GM19240 (cell line): Measurements from ENCODE around the gene PLXDC1.
A peak's percentile ranks its signal among the peaks of the same experiment; 100 is the strongest.

Experiments used
- DNase-seq: peaks from one replicate; pipeline ENCODE4 v3.0.0; 2011; ENCODE audit warnings: low spot score; ENCODE audit not compliant: insufficient read length

The PLXDC1 gene

DNA sequence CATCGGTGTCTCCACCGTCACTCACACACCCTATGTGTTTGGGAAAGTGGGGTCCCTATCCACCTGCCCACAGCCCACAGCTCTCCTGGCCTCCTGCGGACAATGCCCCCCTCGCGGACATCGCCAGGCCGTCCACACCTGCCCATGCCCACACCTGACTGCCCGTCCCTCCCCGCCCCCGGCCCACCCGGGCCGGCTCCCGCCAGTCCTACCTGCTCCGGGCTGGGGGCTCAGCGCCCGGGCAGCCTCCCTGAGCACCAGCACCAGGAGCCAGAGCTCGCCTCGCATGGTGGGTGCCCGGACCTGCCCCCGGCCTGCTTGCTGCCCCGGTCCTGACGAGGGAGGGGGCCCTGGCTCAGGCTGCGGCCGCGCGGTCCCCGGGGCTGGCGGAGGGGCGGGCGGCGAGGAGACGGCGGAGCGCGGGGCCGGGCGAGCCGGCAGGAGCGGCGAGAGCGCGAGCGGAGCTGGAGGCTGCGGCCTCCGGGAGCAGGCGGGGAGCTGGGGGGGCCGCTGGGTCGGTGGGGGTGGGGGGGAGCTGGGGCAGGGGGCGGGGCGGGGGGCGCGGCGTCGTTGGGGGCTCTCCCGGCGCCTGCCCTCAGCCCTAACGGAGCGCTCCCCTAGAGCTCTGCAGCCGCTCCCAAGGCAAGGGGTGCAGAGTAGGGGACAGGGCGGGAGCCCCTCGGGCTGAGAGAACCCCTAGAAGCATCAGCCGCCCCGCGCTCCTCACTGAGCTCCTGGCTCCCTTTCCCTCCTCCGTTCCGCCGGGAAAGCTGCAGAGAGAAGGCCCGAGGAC, at the start of gene PLXDC1:
TSS of gene PLXDC1 (minus strand) at position 488 of the 793 bp plus-strand sequence. CDS start at position 288, 200 bp downstream.
- DNase-seq, result no peak

GRCh38 chr17:39200957-39201510, 49.6 kb upstream of the PLXDC1 start:
- no peak for DNase-seq

GRCh38 chr17:39200070-39200879, 48.8 kb upstream of the PLXDC1 start, which contains the start of gene RPL19:
TSS of gene RPL19 (plus strand) at chr17:39200283. CDS start at chr17:39200345, 62 bp downstream.
- DNase-seq, result peak; percentile 84

- peak; percentile 98 for DNase-seq
These were observed 48.3 kb upstream of the PLXDC1 start for GRCh38 chr17:39199820-39200069.

- DNase-seq, result no peak
These were observed 46.7 kb upstream of the PLXDC1 start for GRCh38 chr17:39198186-39198566.

GRCh38 chr17:39197380-39198185, 46.1 kb upstream of the PLXDC1 start, which contains the start of gene CACNB1:
TSS of gene CACNB1 (minus strand) at chr17:39197669. CDS start at chr17:39197495, 174 bp downstream.
- DNase-seq, result peak; percentile 64

DNA sequence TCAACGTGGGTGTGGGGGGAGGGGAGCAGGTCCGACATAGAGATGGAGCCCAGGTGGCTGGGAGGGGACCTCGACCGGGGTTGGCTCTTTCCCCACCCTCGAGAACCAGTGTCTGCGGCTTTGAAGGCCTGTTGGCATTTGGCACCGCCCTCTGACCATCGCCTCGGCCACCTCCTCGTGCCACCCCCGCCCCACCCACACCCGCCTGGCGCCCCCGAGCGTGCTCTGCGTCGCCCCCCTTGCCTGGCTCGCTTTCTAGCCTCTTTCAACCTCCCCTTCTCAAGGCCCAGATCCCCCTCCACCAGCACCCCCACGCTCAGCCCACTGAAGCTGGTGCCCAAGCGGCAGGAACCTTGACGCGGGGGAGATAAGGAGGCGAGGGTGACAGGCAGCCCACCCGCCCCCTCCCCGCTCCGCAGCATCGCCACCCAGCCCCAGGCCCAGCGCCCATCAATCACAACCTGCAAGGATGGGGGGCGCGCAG, 45.4 kb upstream of the PLXDC1 start:
- DNase-seq, result no peak

GRCh38 chr17:39196241-39196807, 44.9 kb upstream of the PLXDC1 start:
- DNase-seq, result no peak

DNA sequence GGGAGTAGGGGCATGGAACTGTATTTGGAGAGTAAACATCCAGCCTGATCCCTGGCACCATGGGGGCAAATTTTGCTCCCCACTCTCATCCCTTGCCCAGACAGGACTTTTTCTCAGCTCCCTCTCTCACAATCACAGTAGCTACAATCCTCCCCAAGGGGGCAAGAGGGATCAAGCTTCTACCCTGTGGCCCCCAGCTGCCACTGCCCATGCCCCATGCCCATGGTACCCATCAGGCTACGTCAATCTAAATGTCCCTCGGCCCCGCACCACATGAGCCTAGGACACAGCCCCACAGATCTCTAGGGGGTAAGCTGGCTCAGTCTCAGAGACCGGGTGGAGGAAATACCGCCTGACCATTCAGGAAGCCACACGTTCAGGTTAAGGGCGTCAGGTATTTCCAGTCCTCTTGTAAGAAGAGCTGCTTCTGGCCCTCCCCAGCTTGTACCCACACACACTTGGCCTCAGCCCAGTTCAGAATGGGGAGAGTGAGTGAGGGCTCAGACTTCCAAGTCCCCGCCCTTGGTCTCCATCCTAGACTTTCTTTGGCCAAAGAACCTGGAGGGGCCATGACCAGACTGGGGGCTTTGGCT, 44.2 kb upstream of the PLXDC1 start:
- no peak for DNase-seq

- no peak for DNase-seq
These were observed 43.6 kb upstream of the PLXDC1 start for GRCh38 chr17:39194985-39195524.

GRCh38 chr17:39194089-39194984, 42.9 kb upstream of the PLXDC1 start:
- DNase-seq, result no peak

DNA sequence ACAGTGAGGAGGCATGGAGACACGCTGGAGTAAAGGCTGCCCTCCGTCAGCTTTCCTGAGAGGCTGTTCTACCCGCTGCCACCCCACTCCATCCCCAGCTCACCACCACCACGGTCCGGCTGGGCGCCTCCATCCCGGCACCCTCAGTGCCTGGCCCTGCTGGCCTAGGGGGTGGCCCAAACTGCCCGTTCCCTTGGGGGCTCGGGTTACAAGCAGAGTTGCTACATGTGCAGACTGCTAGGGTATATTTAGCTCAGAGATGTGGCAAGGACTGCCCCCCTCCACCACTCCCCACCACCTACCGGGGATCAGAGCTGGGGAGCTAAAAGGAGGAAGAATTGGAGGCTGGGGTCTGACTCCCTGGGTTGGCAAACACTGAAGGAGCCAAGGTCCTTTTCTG, 41.9 kb upstream of the PLXDC1 start:
- no peak for DNase-seq

DNA sequence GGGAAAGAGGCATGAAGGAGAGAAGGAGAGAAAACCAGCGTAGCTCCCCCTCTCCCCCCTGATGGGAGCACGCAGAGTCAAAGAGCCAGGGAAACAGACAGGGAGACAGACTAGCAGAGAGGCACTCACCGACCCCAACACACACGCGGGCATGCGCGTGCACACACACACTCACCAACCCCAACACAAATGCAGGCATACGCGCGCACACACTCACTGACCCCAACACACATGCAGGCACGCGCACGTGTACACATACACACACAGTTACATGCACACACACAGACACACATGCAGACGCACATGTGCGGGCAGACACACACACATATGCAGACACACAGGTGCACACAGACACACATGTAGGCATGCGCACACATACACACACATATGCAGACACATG, 41.5 kb upstream of the PLXDC1 start:
- no peak for DNase-seq

GRCh38 chr17:39191750-39192510, 40.5 kb upstream of the PLXDC1 start:
- DNase-seq, result no peak

- DNase-seq, result no peak
These were observed 35.9 kb upstream of the PLXDC1 start for GRCh38 chr17:39187152-39187830.

GRCh38 chr17:39186481-39187002, 35.1 kb upstream of the PLXDC1 start:
- no peak for DNase-seq

- no peak for DNase-seq
These were observed 32.3 kb upstream of the PLXDC1 start for GRCh38 chr17:39183720-39184119.

DNA sequence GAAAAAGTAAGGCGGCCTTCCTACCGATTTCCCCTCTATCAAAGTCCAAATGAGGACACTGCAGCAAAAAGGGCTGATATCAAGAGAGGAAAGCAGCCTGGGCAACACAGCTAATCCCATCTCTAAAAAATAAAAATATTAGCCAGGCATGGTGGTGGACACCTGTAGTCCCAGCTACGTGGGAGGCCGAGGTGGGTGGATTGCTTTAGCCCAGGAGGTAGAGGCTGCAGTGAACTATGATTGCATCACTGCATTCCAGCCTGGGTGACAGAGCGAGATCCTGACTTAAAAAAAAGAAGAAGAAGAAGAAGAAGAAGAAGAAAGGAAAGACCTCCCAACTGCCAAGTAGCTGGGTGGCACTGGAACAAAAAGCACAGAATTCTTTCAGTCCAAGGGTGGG, 31.6 kb upstream of the PLXDC1 start:
- no peak for DNase-seq
